H1 (cell line): Measurements from ENCODE around the gene KCNAB2. TPM values are rescaled to one million over a fixed set of nuclear protein-coding genes. Genes with fewer than 3 reads are reported as not detected.

Source experiments
- CBX5 ChIP-seq: fragments of 300-800, 300-1000 bp; sonication (generic); IDR thresholded peaks from 2 replicates; pipeline ENCODE4 v1.7.1; 2016; ENCODE audit warnings: antibody characterized with exemption, low read length, low read depth
- CHD2 ChIP-seq: IDR thresholded peaks from 2 replicates; pipeline ENCODE4 v1.6.1; 2012; ENCODE audit warnings: low read length, improper control_type of control experiment
- CHD7 ChIP-seq: fragments of 300-600 bp; sonication (generic); IDR thresholded peaks from 2 replicates; pipeline ENCODE4 v1.7.1; 2012; ENCODE audit warnings: low read length, moderate library complexity, mild to moderate bottlenecking, inconsistent platforms; ENCODE audit not compliant: insufficient replicate concordance
- GABPA ChIP-seq: IDR thresholded peaks from 2 replicates; pipeline ENCODE4 v1.6.1; 2011; ENCODE audit warnings: mild to moderate bottlenecking, low read length, moderate library complexity, borderline replicate concordance; ENCODE audit not compliant: insufficient read depth
- GTF2F1 ChIP-seq: IDR thresholded peaks from 2 replicates; pipeline ENCODE4 v1.6.1; 2012; ENCODE audit warnings: low read depth, low read length, improper control_type of control experiment, borderline replicate concordance
- POU5F1 ChIP-seq: IDR thresholded peaks from 2 replicates; pipeline ENCODE4 v1.6.1; 2011; ENCODE audit warnings: low read depth, mild to moderate bottlenecking, low read length, moderate library complexity
- SIRT6 ChIP-seq: IDR thresholded peaks from one replicate; pipeline ENCODE4 v1.7.1; 2012; ENCODE audit warnings: low read length, inconsistent platforms
- polyA plus RNA-seq, 7 experiments: library from polyadenylated mRNA; depleted of rRNA in 3 of 7; stranded (reverse) in 5 of 7; unstranded in 2 of 7; fragments of >200 nt in 5 of 7; fragments of 200-250 nt in 2 of 7; gene quantifications; 1 replicate in 5 of 7; 2 replicates in 1 of 7; 4 replicates in 1 of 7; pipeline versions ENCODE4 v1.2.1 to v1.2.3, GENCODE V29; 2011 to 2013; ENCODE audit warnings: missing spikeins in 2 of 7, mixed read lengths in 2 of 7
- total RNA-seq: library from RNA; stranded (reverse); fragmentation: NEBNext Ultra II Directional; extraction: Animal tissue kit (Norgen Biotek cat#: 25700); gene quantifications from 2 replicates; pipeline ENCODE4 v1.2.1, GENCODE V29; 2021

KCNAB2 gene
- total and polyA plus RNA-seq, 2 of the 8 experiments (the other 6 are each of a cell fraction or from before 2014, with no cell fraction given), result 4.5 to 7.0 TPM

- TF ChIP-seq CHD7 (no peak), CHD2 (no peak), SIRT6 (no peak), CBX5 (no peak), GABPA (no peak), GTF2F1 (no peak), POU5F1 (no peak)
Observed at GRCh38 chr1:6029351-6029750, 16.3 kb upstream of the KCNAB2 start (continued).
